GM12878 (cell line): ENCODE results near the gene LDLRAD4. TPM values are rescaled to one million over a fixed set of nuclear protein-coding genes. Genes with fewer than 3 reads are reported as not detected.

Source experiments
- ATAC-seq: fragments of 200-7000 bp; cut with Tn5 transposase; 3 replicates; pipeline ENCODE4 v1.9.1; 2020; ENCODE audit warnings: mild to moderate bottlenecking, moderate library complexity
- BruUV-seq: library from RNA; stranded (reverse); fragments of 400-500 nt; replicated peaks from 2 replicates; lab custom pipeline; 2021; lab: Mats Ljungman, UMichigan
- CTCF ChIA-PET: fragments of 300-600 bp; sonication (Branson Sonifier 250); formaldehyde crosslinking; extraction: SDS; loops from one replicate; lab custom pipeline; 2021; ENCODE audit warnings: inconsistent platforms; lab: Yijun Ruan, JAX
- POLR2A ChIA-PET: fragments of 350-600 bp; formaldehyde crosslinking; extraction: SDS; loops from one replicate; lab custom pipeline; 2021; ENCODE audit warnings: inconsistent platforms; lab: Charles Lee
- RAD21 ChIA-PET: fragments of 300-600 bp; sonication (Branson Sonifier 250); formaldehyde crosslinking; loops from one replicate; lab custom pipeline; 2023; ENCODE audit warnings: antibody characterized with exemption; ENCODE audit not compliant: unreplicated experiment; lab: Charles Lee
- SMC1A ChIA-PET: fragments of 300-600 bp; sonication (Branson Sonifier 250); formaldehyde crosslinking; loops from one replicate; lab custom pipeline; 2023; ENCODE audit not compliant: unreplicated experiment, uncharacterized antibody; lab: Charles Lee
- DNase-seq: peaks from one replicate; pipeline ENCODE4 v3.0.0-alpha.2; 2011; ENCODE audit warnings: low read depth, low spot score
- FAIRE-seq: peaks from 3 replicates; lab custom pipeline; 2011; peaks lifted over from hg19 to GRCh38; lab: Jason Lieb, UNC
- H2AFZ ChIP-seq: 2 replicates; pipeline ENCODE4 v1.6.0; 2011; ENCODE audit warnings: low read depth, low read length, control low read depth; ENCODE audit not compliant: control insufficient read depth
- H3K27ac ChIP-seq: 2 replicates; pipeline ENCODE4 v1.5.1; 2011; ENCODE audit warnings: control low read depth; ENCODE audit not compliant: control insufficient read depth, insufficient read depth
- H3K27me3 ChIP-seq, 2 experiments: replicated peaks in 1 of 2; 2 replicates each; pipeline versions ENCODE4 v1.6.0 to v1.6.1; 2011; ENCODE audit warnings: low read length in 1 of 2; ENCODE audit not compliant: control insufficient read depth in 2 of 2, insufficient read depth in 2 of 2
- H3K36me3 ChIP-seq, 2 experiments: 2 replicates each; pipeline ENCODE4 v1.5.1; 2011; ENCODE audit warnings: low read length in 1 of 2; ENCODE audit not compliant: control insufficient read depth in 2 of 2, insufficient read depth in 2 of 2
- H3K4me1 ChIP-seq: 2 replicates; pipeline ENCODE4 v1.6.1; 2011; ENCODE audit warnings: mild to moderate bottlenecking, low read length, moderate library complexity, mixed read lengths; ENCODE audit not compliant: control insufficient read depth, insufficient read depth
- H3K4me2 ChIP-seq: 2 replicates; pipeline ENCODE4 v1.6.0; 2011; ENCODE audit warnings: control low read depth; ENCODE audit not compliant: control insufficient read depth, insufficient read depth
- H3K4me3 ChIP-seq: fragments of 200-600 bp; sonication (generic); 2 replicates; pipeline ENCODE4 v1.5.1; 2016
- H3K79me2 ChIP-seq: 2 replicates; pipeline ENCODE4 v1.6.0; 2011; ENCODE audit warnings: low read length; ENCODE audit not compliant: control insufficient read depth, insufficient read depth
- H3K9ac ChIP-seq: 2 replicates; pipeline ENCODE4 v1.8.0; 2011; ENCODE audit warnings: low read length, control low read depth, mixed read lengths; ENCODE audit not compliant: control insufficient read depth, insufficient read depth
- H3K9me3 ChIP-seq: replicated peaks from 3 replicates; pipeline ENCODE4 v1.5.1; 2011; ENCODE audit warnings: mild to moderate bottlenecking, low read length; ENCODE audit not compliant: control insufficient read depth, insufficient read depth
- H4K20me1 ChIP-seq: 2 replicates; pipeline ENCODE4 v1.6.0; 2011; ENCODE audit not compliant: control insufficient read depth, insufficient read depth
- CREB1 ChIP-seq: IDR thresholded peaks from 2 replicates; pipeline ENCODE4 v1.6.1; 2012; ENCODE audit warnings: low read depth, mild to moderate bottlenecking, inconsistent platforms
- CREM ChIP-seq: IDR thresholded peaks from 2 replicates; pipeline ENCODE4 v1.6.1; 2014; ENCODE audit warnings: antibody characterized with exemption, low read depth
- KAT2A ChIP-seq: conservative IDR thresholded peaks from 2 replicates; pipeline ENCODE4 v1.6.1; 2011; ENCODE audit warnings: low read depth, low read length; ENCODE audit not compliant: control insufficient read depth
- MTA2 ChIP-seq: fragments of 450-650 bp; IDR thresholded peaks from 2 replicates; pipeline ENCODE4 v1.6.1; 2016; ENCODE audit warnings: low read depth, mild to moderate bottlenecking, moderate library complexity
- NR2C1 ChIP-seq: fragments of 450-650 bp; IDR thresholded peaks from 2 replicates; pipeline ENCODE4 v1.6.1; 2017; ENCODE audit warnings: antibody characterized with exemption, mild to moderate bottlenecking, moderate library complexity
- ZSCAN29 ChIP-seq: fragments of 450-650 bp; IDR thresholded peaks from 2 replicates; pipeline ENCODE4 v1.6.1; 2017; ENCODE audit warnings: mild to moderate bottlenecking, moderate library complexity
- ZZZ3 ChIP-seq: IDR thresholded peaks from 2 replicates; pipeline ENCODE4 v1.6.1; 2011; ENCODE audit warnings: low read depth; ENCODE audit not compliant: control insufficient read depth, insufficient read length
- WGBS: methylation state at CpG from one replicate; pipeline ENCODE4 v1.1.6; 2016; ENCODE audit warnings: low lambda C conversion rate; ENCODE audit not compliant: insufficient replicate concordance, insufficient coverage; ENCODE audit errors: missing lambda C conversion rate; 5-methylcytosine and 5-hydroxymethylcytosine counted together
- in situ Hi-C: fragments of 300-500 bp; cut with MboI; formaldehyde crosslinking; loops from 9 replicates; pipeline ENCODE4 v1.14.3; 2018; ENCODE audit warnings: mixed read lengths
- intact Hi-C: fragments of 100-400 bp; cut with micrococcal nuclease; formaldehyde crosslinking; loops from one replicate; pipeline ENCODE4 v1.14.2; 2022; ENCODE audit not compliant: unreplicated experiment
- polyA plus RNA-seq, 11 experiments: library from polyadenylated mRNA; depleted of rRNA in 4 of 11; unstranded in 6 of 11; stranded (reverse) in 5 of 11; fragments of >200 nt; fragmentation: Nextera tagmentation in 4 of 11; fragmentation: Illumina TruSeq in 1 of 11; extraction: Ambion mirVana in 4 of 11; extraction: Trizol in 1 of 11; gene quantifications; 1 replicate in 1 of 11; 2 replicates in 10 of 11; pipeline versions ENCODE4 v1.2.1 to v1.2.3, GENCODE V29; 2011 to 2016; ENCODE audit warnings: inconsistent platforms in 2 of 11, missing spikeins in 2 of 11, low read depth in 1 of 11
- total RNA-seq, 4 experiments: library from RNA; depleted of rRNA in 3 of 4; stranded (reverse); fragments of >200 nt in 3 of 4; fragmentation: Illumina TruSeq in 1 of 4; extraction: Trizol in 1 of 4; gene quantifications; 2 replicates each; pipeline versions ENCODE4 v1.2.1 to v1.2.3, GENCODE V29; 2013 to 2021
- TF ChIP-seq, protein P1 (sequence below): fragments of 450-650 bp; IDR thresholded peaks from 2 replicates; pipeline ENCODE4 v1.6.1; 2018; ENCODE audit warnings: borderline replicate concordance, mild to moderate bottlenecking; ENCODE audit not compliant: partially characterized antibody
- TF ChIP-seq, protein P2 (sequence below): fragments of 150-350 bp; IDR thresholded peaks from 2 replicates; pipeline ENCODE4 v1.6.1; 2016; ENCODE audit warnings: low read depth, low read length

The LDLRAD4 gene
- total and polyA plus RNA-seq, 10 of the 15 experiments (the other 5 are each of a cell fraction or from before 2014, with no cell fraction given), result 2.7 to 16.8 (median 11.2) TPM

DNA sequence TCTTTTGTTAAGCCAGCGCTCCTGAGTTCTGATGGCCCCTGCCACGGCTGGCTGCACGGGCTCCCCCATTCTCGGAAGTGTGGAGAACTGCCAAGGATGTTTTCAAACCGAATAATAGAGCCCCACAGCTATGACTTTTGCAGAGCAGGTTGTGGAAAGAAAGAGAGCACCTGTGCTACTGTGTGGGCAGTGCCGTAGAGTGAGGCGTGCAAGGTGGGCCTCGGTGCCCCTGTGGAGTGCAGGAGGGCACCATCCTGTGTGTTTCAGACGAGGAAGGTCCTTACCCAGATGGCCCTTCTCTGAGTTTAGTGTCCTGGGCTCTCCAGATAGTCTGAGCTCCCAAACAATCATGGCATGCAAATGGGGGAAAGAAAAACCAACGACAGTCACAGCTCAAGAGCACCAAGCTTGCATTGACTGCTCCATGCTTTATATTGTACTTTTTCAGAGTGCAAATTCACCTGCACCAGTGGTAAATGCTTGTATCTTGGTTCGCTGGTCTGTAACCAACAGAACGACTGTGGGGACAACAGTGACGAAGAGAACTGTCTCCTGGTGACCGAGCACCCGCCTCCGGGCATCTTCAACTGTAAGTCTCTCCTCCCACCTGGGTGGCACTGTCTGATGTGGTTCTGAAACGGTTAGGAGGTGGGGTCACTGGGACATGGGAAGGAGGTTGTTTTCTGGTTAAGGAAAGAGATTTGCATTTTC is 219.4 kb downstream of the LDLRAD4 start:
- FAIRE-seq (no peak), DNase-seq (no peak), ATAC-seq (no peak)
- no peak overlapping the region for H3K4me2 ChIP-seq
- no peaks in the 10 kb centered on the region for H3K36me3 ChIP-seq
- in situ Hi-C loops, result no loop called here
- H3K9ac ChIP-seq, result no peak overlapping the region
- no TSS peak for BruUV-seq
- H3K79me2 ChIP-seq, result no peaks in the 10 kb centered on the region
- ChIA-PET POLR2A (no interaction called here), RAD21 (no interaction called here), CTCF (no interaction called here), SMC1A (interaction anchor here (1.1 kb wide), 1 partner anchor 9 kb away, joined by 3 read pairs; no protein-coding TSS in a partner anchor)
- WGBS, result 28% methylated on average over 17 of the region's 17 CpGs
- H4K20me1 ChIP-seq, result no peaks in the 10 kb centered on the region
- H3K4me3 ChIP-seq, result no peak overlapping the region
- H3K9me3 ChIP-seq, result no peaks in the 10 kb centered on the region
- H3K27me3 ChIP-seq, result no peaks in the 10 kb centered on the region; a peak in 3 of 4 replicates
- H3K27ac ChIP-seq, result no peak overlapping the region
- TF ChIP-seq CREB1 (no peak), ZSCAN29 (no peak), NR2C1 (no peak), CREM (no peak), ZZZ3 (no peak), MTA2 (no peak), KAT2A (no peak)
- TF ChIP-seq, protein P1, sequence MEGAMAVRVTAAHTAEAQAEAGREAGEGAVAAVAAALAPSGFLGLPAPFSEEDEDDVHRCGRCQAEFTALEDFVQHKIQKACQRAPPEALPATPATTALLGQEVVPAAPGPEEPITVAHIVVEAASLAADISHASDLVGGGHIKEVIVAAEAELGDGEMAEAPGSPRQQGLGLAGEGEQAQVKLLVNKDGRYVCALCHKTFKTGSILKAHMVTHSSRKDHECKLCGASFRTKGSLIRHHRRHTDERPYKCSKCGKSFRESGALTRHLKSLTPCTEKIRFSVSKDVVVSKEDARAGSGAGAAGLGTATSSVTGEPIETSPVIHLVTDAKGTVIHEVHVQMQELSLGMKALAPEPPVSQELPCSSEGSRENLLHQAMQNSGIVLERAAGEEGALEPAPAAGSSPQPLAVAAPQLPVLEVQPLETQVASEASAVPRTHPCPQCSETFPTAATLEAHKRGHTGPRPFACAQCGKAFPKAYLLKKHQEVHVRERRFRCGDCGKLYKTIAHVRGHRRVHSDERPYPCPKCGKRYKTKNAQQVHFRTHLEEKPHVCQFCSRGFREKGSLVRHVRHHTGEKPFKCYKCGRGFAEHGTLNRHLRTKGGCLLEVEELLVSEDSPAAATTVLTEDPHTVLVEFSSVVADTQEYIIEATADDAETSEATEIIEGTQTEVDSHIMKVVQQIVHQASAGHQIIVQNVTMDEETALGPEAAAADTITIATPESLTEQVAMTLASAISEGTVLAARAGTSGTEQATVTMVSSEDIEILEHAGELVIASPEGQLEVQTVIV, result no peak
- TF ChIP-seq, protein P2, sequence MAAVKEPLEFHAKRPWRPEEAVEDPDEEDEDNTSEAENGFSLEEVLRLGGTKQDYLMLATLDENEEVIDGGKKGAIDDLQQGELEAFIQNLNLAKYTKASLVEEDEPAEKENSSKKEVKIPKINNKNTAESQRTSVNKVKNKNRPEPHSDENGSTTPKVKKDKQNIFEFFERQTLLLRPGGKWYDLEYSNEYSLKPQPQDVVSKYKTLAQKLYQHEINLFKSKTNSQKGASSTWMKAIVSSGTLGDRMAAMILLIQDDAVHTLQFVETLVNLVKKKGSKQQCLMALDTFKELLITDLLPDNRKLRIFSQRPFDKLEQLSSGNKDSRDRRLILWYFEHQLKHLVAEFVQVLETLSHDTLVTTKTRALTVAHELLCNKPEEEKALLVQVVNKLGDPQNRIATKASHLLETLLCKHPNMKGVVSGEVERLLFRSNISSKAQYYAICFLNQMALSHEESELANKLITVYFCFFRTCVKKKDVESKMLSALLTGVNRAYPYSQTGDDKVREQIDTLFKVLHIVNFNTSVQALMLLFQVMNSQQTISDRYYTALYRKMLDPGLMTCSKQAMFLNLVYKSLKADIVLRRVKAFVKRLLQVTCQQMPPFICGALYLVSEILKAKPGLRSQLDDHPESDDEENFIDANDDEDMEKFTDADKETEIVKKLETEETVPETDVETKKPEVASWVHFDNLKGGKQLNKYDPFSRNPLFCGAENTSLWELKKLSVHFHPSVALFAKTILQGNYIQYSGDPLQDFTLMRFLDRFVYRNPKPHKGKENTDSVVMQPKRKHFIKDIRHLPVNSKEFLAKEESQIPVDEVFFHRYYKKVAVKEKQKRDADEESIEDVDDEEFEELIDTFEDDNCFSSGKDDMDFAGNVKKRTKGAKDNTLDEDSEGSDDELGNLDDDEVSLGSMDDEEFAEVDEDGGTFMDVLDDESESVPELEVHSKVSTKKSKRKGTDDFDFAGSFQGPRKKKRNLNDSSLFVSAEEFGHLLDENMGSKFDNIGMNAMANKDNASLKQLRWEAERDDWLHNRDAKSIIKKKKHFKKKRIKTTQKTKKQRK, result no peak
- no peak overlapping the region for H2AFZ ChIP-seq
- intact Hi-C loops, result no loop called here
- no peaks in the 10 kb centered on the region for H3K4me1 ChIP-seq
